GM19397 (cell line): Measurements from ENCODE around the gene NEURL2.

Experiments
- ATAC-seq: cut with Tn5 transposase; IDR thresholded peaks from one replicate; pipeline ENCODE4 v1.9.1; 2021; ENCODE audit warnings: mild to moderate bottlenecking, moderate library complexity; ENCODE audit not compliant: unreplicated experiment

NEURL2 gene

DNA sequence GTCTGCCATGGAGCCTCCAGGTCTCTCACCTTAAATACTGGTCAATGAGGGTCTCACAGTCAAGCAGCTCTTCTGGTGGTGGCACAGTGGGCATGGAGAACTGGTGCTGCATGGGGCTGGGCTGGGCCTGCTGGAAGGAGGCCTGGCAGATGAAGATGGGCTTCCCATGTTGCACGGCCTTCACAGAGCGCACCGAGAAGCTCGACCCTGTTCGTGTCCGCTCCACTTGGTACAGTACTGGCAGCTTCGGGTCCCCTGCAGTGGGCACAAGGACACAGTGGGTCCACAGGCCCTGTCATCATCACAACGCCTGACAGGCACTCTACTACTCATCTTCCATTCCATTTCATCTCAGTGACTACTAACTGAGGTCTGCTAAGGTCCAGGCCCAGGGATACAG lies 42.6 kb downstream of the NEURL2 start:
- no peak for ATAC-seq

DNA sequence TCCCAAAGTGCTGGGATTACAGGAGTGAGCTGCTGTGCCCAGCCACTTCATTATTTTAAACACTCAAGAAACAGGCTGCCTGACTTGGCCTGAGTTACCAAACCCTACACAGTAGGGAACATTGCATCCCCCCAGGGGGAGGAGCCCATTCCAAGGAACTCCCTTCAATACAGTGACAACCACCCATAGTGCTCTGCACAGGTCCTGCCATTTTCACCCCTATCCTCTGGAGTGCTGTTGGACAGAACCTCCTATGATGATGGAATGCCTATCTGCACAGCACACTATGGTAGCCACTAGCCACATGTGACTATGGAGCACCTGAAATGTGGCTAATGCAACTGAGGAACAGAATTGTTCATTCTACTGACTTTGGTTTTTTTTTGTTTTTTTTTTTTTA lies 45.6 kb downstream of the NEURL2 start:
- ATAC-seq: no peak

DNA sequence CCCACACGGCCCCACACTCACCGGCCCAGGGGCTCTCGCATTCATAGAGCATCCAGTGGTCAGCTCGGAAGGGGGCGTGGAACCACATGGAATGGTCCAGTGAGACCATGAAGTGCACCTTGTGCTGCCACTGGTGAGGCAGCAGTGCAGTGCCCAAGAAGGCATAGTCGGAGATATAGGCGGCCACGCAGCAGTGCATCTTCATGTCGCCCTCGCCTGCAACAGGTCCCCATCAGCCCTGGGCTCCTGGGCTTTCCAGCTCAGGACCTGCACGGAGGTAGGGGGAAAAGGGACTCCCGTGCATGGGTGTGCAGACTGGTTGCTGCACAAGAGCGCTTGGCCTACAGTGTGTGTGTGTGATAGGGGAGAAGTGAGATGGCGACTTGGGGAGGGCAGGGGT lies 47.5 kb downstream of the NEURL2 start:
- ATAC-seq: no peak

DNA sequence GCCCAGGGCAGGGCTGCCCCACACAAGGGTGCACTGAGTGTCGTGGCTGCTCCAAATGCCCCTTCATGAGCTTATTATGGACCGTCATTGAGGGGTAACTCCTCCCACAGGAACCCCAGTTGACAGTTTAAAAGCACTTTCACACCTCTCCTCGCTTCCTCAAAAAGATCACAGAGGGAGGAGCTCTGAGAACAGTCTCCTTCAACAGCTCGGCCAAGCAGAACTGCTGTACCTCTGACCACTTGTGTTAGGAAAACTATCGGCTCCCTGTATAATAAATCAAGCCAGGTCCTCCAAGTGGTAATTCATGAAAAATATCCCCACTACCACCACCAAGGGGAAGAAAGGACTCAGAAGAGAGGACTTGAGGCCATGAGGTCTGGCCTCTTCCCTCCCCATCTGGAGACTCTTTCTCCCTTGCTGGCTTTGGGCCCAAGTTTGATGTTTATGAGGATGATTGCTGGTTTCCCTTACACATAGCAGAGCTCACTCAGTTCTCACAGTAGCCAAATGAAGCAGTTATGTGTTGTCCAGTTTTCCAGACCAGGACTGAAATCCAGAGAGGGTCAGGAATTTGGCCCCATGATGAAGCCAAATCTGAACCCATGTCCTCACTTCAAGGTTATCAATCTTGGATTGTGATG lies 48.7 kb downstream of the NEURL2 start:
- ATAC-seq: no peak

DNA sequence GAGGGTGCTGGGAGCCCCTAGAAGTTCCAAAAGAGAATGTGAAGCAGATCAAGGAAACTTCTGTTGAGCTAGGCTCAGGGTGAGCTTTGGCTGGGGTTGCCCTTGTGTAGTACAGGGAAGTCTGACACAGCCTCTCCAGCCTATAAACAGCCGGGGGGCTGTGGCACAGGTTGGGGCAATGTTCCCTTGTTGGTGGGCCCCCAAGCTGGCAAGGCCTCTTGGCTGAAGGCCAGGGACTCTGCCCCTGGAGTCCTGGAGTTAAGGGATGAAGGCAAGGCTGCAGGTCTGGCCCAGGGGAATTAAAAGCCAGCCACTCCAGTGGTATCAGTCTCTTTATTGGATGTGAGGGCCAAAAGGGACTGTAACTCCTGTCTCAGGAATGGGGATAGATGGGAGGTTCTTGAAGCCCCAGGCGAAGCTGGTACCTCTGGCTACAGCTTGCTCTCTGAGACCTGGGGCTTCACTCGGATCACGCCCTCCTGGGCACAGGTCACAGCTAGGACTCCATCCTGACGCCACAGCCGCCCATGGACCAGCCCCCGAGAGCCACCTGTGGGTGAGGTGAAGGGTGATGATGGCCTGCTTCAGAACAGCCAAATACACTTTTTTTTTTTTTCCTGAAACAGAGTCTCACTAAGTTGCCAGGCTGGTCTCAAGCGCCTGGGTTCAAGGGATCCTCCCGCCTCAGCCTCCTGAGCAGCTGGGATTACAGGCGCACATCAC lies 49.4 kb downstream of the NEURL2 start:
- ATAC-seq: no peak

DNA sequence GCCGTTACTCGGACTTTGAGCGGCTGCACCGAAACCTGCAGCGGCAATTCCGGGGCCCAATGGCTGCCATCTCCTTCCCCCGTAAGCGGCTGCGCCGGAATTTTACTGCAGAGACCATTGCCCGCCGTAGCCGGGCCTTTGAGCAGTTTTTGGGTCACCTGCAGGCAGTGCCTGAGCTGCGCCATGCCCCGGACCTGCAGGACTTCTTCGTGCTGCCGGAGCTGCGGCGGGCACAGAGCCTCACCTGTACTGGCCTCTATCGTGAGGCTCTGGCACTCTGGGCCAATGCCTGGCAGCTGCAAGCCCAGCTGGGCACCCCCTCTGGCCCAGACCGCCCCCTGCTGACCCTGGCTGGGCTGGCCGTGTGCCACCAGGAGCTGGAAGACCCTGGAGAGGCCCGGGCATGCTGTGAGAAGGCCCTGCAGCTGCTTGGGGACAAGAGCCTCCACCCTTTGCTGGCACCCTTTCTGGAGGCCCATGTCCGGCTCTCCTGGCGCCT lies 50.3 kb downstream of the NEURL2 start:
- ATAC-seq: no peak
